K562 (cell line): ENCODE results near the gene SLC19A1. TPM values are rescaled to one million over a fixed set of nuclear protein-coding genes. Genes with fewer than 3 reads are reported as not detected.

Experiments
- ATAC-seq: fragments of 200-7000 bp; cut with Tn5 transposase; 3 replicates; pipeline ENCODE4 v1.9.1; 2020; ENCODE audit warnings: moderate library complexity
- BruUV-seq: library from RNA; stranded (reverse); fragments of 400-500 nt; replicated peaks from 2 replicates; lab custom pipeline; 2021; lab: Mats Ljungman, UMichigan
- CTCF ChIA-PET: fragments of 300-600 bp; formaldehyde crosslinking; extraction: SDS; loops from one replicate; lab custom pipeline; 2021; ENCODE audit warnings: low intra/inter-chr PET ratio; lab: Yijun Ruan, JAX
- POLR2A ChIA-PET: fragments of 300-600, 350-650 bp; sonication (Branson Sonifier 250); formaldehyde crosslinking; extraction: SDS; loops from one replicate; lab custom pipeline; 2021; ENCODE audit warnings: antibody characterized with exemption, inconsistent platforms; lab: Yijun Ruan, JAX
- DNase-seq, 4 experiments: peaks; one replicate each; pipeline versions ENCODE4 v3.0.0 to v3.0.0-alpha.2; 2011 to 2018; ENCODE audit warnings: low spot score in 3 of 4, mixed read lengths in 3 of 4; ENCODE audit errors: extremely low read depth in 1 of 4
- FAIRE-seq: peaks from 2 replicates; lab custom pipeline; 2011; peaks lifted over from hg19 to GRCh38; lab: Jason Lieb, UNC
- H2AFZ ChIP-seq: 2 replicates; pipeline ENCODE4 v1.6.0; 2011; ENCODE audit warnings: low read depth, low read length, control low read depth, inconsistent platforms
- H3K27ac ChIP-seq: fragments of 200-600 bp; 3 replicates; pipeline ENCODE4 v1.8.0; 2011; ENCODE audit warnings: low read depth, mild to moderate bottlenecking, control low read depth, inconsistent platforms, low read length, moderate library complexity, mixed read lengths; ENCODE audit errors: extremely low read depth
- H3K27me3 ChIP-seq, 2 experiments: fragments of 300-600 bp in 1 of 2; 2 replicates in 1 of 2; 3 replicates in 1 of 2; pipeline versions ENCODE4 v1.6.0 to v1.8.0; 2011; ENCODE audit warnings: inconsistent platforms in 2 of 2, low read length in 2 of 2, mild to moderate bottlenecking in 1 of 2, mixed read lengths in 1 of 2, moderate library complexity in 1 of 2; ENCODE audit not compliant: control insufficient read depth in 2 of 2, insufficient read depth in 2 of 2
- H3K36me3 ChIP-seq: fragments of 300-600 bp; 3 replicates; pipeline ENCODE4 v1.8.0; 2011; ENCODE audit warnings: mild to moderate bottlenecking, low read length, inconsistent platforms; ENCODE audit not compliant: control insufficient read depth, insufficient read depth
- H3K4me1 ChIP-seq, 2 experiments: fragments of 200-600 bp in 1 of 2; replicated peaks in 1 of 2; 2 replicates in 1 of 2; 3 replicates in 1 of 2; pipeline versions ENCODE4 v1.5.1 to v1.8.0; 2011; ENCODE audit warnings: inconsistent platforms in 2 of 2, low read length in 2 of 2, mild to moderate bottlenecking in 1 of 2, mixed read lengths in 1 of 2, moderate library complexity in 1 of 2; ENCODE audit not compliant: control insufficient read depth in 2 of 2, insufficient read depth in 2 of 2
- H3K4me2 ChIP-seq: 2 replicates; pipeline ENCODE4 v1.6.1; 2011; ENCODE audit warnings: low read length, control low read depth, inconsistent platforms, mixed read lengths; ENCODE audit not compliant: insufficient read depth
- H3K4me3 ChIP-seq: fragments of 200-600 bp; sonication (generic), shearing (Covaris generic); 2 replicates; pipeline ENCODE4 v1.5.1; 2016; ENCODE audit warnings: control low read depth, inconsistent platforms
- H3K79me2 ChIP-seq: fragments of 200-600 bp; 3 replicates; pipeline ENCODE4 v1.8.0; 2011; ENCODE audit warnings: low read length, inconsistent platforms; ENCODE audit not compliant: control insufficient read depth, insufficient read depth
- H3K9ac ChIP-seq, 2 experiments: 2 replicates each; pipeline versions ENCODE4 v1.6.0 to v1.6.1; 2011; ENCODE audit warnings: low read depth in 2 of 2, low read length in 2 of 2, control low read depth in 1 of 2, inconsistent platforms in 1 of 2, mild to moderate bottlenecking in 1 of 2, mixed read lengths in 1 of 2; ENCODE audit not compliant: insufficient read depth in 1 of 2
- H3K9me1 ChIP-seq: one replicate; pipeline ENCODE4 v1.6.0; 2011; ENCODE audit warnings: inconsistent platforms, mild to moderate bottlenecking, low read length, moderate library complexity; ENCODE audit not compliant: control insufficient read depth, insufficient read depth
- H3K9me3 ChIP-seq: replicated peaks from 2 replicates; pipeline ENCODE4 v1.5.1; 2011; ENCODE audit warnings: low read depth, low read length, inconsistent platforms; ENCODE audit not compliant: control insufficient read depth, insufficient read depth
- H4K20me1 ChIP-seq: replicated peaks from 2 replicates; pipeline ENCODE4 v1.6.1; 2011; ENCODE audit warnings: low read length, inconsistent platforms, mixed read lengths; ENCODE audit not compliant: control insufficient read depth, insufficient read depth
- ASH1L ChIP-seq: fragments of 450-650 bp; IDR thresholded peaks from 2 replicates; pipeline ENCODE4 v1.6.1; 2018; ENCODE audit warnings: borderline replicate concordance, mild to moderate bottlenecking, low read depth; ENCODE audit not compliant: partially characterized antibody
- CREB1 ChIP-seq, 2 experiments: sonication (generic) in 1 of 2; formaldehyde crosslinking in 1 of 2; IDR thresholded peaks; 2 replicates each; pipeline versions ENCODE4 v1.6.1 to v1.8.0; 2012 to 2022; ENCODE audit warnings: inconsistent platforms in 1 of 2, mild to moderate bottlenecking in 1 of 2, missing genetic modification reagents in 1 of 2, moderate library complexity in 1 of 2
- EP400 ChIP-seq: fragments of 450-650 bp; IDR thresholded peaks from 2 replicates; pipeline ENCODE4 v1.6.1; 2017; ENCODE audit warnings: antibody characterized with exemption, mild to moderate bottlenecking, moderate library complexity
- GATAD2B ChIP-seq: fragments of 450-650 bp; IDR thresholded peaks from 2 replicates; pipeline ENCODE4 v1.6.1; 2017; ENCODE audit warnings: mild to moderate bottlenecking, borderline replicate concordance
- HDAC6 ChIP-seq: IDR thresholded peaks from 2 replicates; pipeline ENCODE4 v1.6.1; 2012; ENCODE audit warnings: low read depth, mild to moderate bottlenecking, control low read depth, inconsistent platforms, low read length, moderate library complexity
- KAT7 ChIP-seq: sonication (generic); formaldehyde crosslinking; IDR thresholded peaks from 2 replicates; pipeline ENCODE4 v1.8.0; 2022; ENCODE audit warnings: missing genetic modification reagents, mild to moderate bottlenecking, borderline replicate concordance
- MIER1 ChIP-seq: fragments of 450-650 bp; IDR thresholded peaks from 2 replicates; pipeline ENCODE4 v1.6.1; 2016; ENCODE audit warnings: antibody characterized with exemption, mild to moderate bottlenecking, low read depth
- NCOA1 ChIP-seq: fragments of 450-650 bp; IDR thresholded peaks from 2 replicates; pipeline ENCODE4 v1.6.1; 2016; ENCODE audit warnings: low read depth
- NCOA6 ChIP-seq: fragments of 450-650 bp; IDR thresholded peaks from 2 replicates; pipeline ENCODE4 v1.6.1; 2017; ENCODE audit warnings: mild to moderate bottlenecking
- NONO ChIP-seq, 2 experiments: fragments of 200-400 bp in 1 of 2; fragments of 450-650 bp in 1 of 2; formaldehyde crosslinking in 1 of 2; IDR thresholded peaks; 2 replicates each; pipeline ENCODE4 v1.6.1; 2017; ENCODE audit warnings: low read depth in 2 of 2, mild to moderate bottlenecking in 2 of 2, moderate library complexity in 2 of 2, low read length in 1 of 2
- PTBP1 ChIP-seq: fragments of 200-400 bp; formaldehyde crosslinking; IDR thresholded peaks from 2 replicates; pipeline ENCODE4 v1.6.1; 2017; ENCODE audit warnings: low read depth, low read length
- RFX7 ChIP-seq: fragments of 250-450 bp; sonication (Bioruptor Pico); IDR thresholded peaks from 2 replicates; pipeline ENCODE4 v1.5.1; 2021; ENCODE audit warnings: mild to moderate bottlenecking
- SIRT6 ChIP-seq: IDR thresholded peaks from one replicate; pipeline ENCODE4 v1.6.1; 2012; ENCODE audit warnings: low read depth, mild to moderate bottlenecking, control low read depth, inconsistent platforms, low read length, moderate library complexity
- U2AF2 ChIP-seq: fragments of 200-400 bp; formaldehyde crosslinking; optimal IDR thresholded peaks from 2 replicates; pipeline ENCODE3; 2017; ENCODE audit warnings: low read depth, mild to moderate bottlenecking, low read length
- WGBS: fragments of 100-300 bp; shearing (Covaris generic); methylation state at CpG from one replicate; pipeline ENCODE4 v1.1.6; 2016; ENCODE audit warnings: low coverage, mixed read lengths; ENCODE audit not compliant: insufficient coverage; ENCODE audit errors: missing lambda C conversion rate; 5-methylcytosine and 5-hydroxymethylcytosine counted together
- in situ Hi-C: fragments of 300-500 bp; cut with MboI; formaldehyde crosslinking; loops from 4 replicates; pipeline ENCODE4 v1.15.0; 2018; ENCODE audit warnings: inconsistent platforms, mixed read lengths
- intact Hi-C: fragments of 100-400 bp; cut with micrococcal nuclease; formaldehyde crosslinking; loops from 2 replicates; pipeline ENCODE4 v1.14.2; 2022
- polyA plus RNA-seq, 8 experiments: library from polyadenylated mRNA; depleted of rRNA in 4 of 8; stranded (reverse) in 5 of 8; unstranded in 3 of 8; fragments of >200 nt; fragmentation: Nextera tagmentation in 2 of 8; fragmentation: Illumina TruSeq in 1 of 8; extraction: Ambion mirVana in 2 of 8; extraction: Trizol in 1 of 8; gene quantifications; 2 replicates each; pipeline versions ENCODE4 v1.2.1 to v1.2.3, GENCODE V29; 2011 to 2014; ENCODE audit warnings: inconsistent platforms in 1 of 8, missing spikeins in 1 of 8
- total RNA-seq, 7 experiments: library from RNA; depleted of rRNA in 6 of 7; stranded (reverse); fragments of >200 nt in 6 of 7; fragmentation: Illumina TruSeq in 2 of 7; extraction: Trizol in 2 of 7; gene quantifications; 2 replicates each; pipeline versions ENCODE4 v1.2.1 to v1.2.3, GENCODE V29; 2011 to 2021; ENCODE audit warnings: low replicate concordance in 1 of 7
- TF ChIP-seq, protein P1 (sequence below): sonication (generic); formaldehyde crosslinking; IDR thresholded peaks from 2 replicates; pipeline ENCODE4 v1.8.1; 2023; ENCODE audit warnings: mild to moderate bottlenecking, missing genetic modification reagents
- TF ChIP-seq, protein P2 (sequence below): sonication (generic); formaldehyde crosslinking; IDR thresholded peaks from 2 replicates; pipeline ENCODE4 v1.8.0; 2022; ENCODE audit warnings: mild to moderate bottlenecking, low read depth, missing genetic modification reagents

SLC19A1 gene
- total and polyA plus RNA-seq, 9 of the 15 experiments (the other 6 are each of a cell fraction or from before 2014, with no cell fraction given): 0.65 to 88.7 (median 12.0) TPM

DNA sequence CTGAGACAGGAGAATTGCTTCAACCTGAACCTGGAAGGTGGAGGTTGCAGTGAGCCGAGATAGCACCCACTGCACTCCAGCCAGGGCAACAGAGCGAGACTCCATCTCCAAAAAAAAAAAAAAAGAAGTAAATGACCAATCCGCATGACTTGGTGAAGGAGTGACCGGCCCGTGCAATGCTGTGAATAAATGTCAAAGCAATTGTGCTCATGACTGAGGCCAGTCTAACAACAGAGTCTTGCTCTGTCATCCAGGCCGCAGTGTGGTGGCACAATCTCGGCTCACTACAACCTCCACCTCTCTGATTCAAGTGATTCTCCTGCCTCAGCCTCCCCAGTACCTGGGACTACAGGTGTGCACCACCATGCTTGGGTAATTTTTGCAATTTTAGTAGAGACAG lies 27.8 kb upstream of the SLC19A1 start:
- ATAC-seq: no peak
- no peaks in the 10 kb centered on the region for H3K9me1 ChIP-seq

More for the DNA sequence above, 27.8 kb upstream of the SLC19A1 start:
- Histone ChIP-seq H3K79me2 (no peaks in the 10 kb centered on the region), H3K9me3 (no peaks in the 10 kb centered on the region; the same call in 1 of the 2 replicates), H2AFZ (no peak overlapping the region), H3K36me3 (no peaks in the 10 kb centered on the region), H4K20me1 (peaks cover 6% of the 10 kb centered on the region), H3K4me1 (peaks cover 0 to 14% of the 10 kb centered on the region in 2 experiments; a peak in 2 of 5 replicates), H3K9ac (no peak overlapping the region), H3K27me3 (peaks cover 71 to 72% of the 10 kb centered on the region in 2 experiments), H3K4me3 (no peak overlapping the region), H3K27ac (no peak overlapping the region), H3K4me2 (no peak overlapping the region)
- no TSS peak for BruUV-seq
- CTCF ChIA-PET: no interaction called here
- DNase-seq (no peak), FAIRE-seq (no peak)
- TF ChIP-seq, protein P1, sequence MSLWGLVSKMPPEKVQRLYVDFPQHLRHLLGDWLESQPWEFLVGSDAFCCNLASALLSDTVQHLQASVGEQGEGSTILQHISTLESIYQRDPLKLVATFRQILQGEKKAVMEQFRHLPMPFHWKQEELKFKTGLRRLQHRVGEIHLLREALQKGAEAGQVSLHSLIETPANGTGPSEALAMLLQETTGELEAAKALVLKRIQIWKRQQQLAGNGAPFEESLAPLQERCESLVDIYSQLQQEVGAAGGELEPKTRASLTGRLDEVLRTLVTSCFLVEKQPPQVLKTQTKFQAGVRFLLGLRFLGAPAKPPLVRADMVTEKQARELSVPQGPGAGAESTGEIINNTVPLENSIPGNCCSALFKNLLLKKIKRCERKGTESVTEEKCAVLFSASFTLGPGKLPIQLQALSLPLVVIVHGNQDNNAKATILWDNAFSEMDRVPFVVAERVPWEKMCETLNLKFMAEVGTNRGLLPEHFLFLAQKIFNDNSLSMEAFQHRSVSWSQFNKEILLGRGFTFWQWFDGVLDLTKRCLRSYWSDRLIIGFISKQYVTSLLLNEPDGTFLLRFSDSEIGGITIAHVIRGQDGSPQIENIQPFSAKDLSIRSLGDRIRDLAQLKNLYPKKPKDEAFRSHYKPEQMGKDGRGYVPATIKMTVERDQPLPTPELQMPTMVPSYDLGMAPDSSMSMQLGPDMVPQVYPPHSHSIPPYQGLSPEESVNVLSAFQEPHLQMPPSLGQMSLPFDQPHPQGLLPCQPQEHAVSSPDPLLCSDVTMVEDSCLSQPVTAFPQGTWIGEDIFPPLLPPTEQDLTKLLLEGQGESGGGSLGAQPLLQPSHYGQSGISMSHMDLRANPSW: no peak
- TF ChIP-seq MIER1: no peak
- no peak for TF ChIP-seq NCOA6
- no peak for TF ChIP-seq KAT7 (CRISPR knock-in tag)
- no peak for TF ChIP-seq SIRT6
- TF ChIP-seq, protein P2, sequence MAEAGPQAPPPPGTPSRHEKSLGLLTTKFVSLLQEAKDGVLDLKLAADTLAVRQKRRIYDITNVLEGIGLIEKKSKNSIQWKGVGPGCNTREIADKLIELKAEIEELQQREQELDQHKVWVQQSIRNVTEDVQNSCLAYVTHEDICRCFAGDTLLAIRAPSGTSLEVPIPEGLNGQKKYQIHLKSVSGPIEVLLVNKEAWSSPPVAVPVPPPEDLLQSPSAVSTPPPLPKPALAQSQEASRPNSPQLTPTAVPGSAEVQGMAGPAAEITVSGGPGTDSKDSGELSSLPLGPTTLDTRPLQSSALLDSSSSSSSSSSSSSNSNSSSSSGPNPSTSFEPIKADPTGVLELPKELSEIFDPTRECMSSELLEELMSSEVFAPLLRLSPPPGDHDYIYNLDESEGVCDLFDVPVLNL: no peak
- no peak for TF ChIP-seq NONO (IDR thresholded peaks at IDR 0.05; ENCODE audit: low read depth in 2 of 2, low read length in 1 of 2)
- TF ChIP-seq EP400: no peak
- no peak for TF ChIP-seq NCOA1
- TF ChIP-seq U2AF2: no peak
- no peak for TF ChIP-seq PTBP1
- no peak for TF ChIP-seq ASH1L
- no peak for TF ChIP-seq HDAC6
- no peak for TF ChIP-seq CREB1 (IDR thresholded peaks at IDR 0.05)
- TF ChIP-seq CREB1 (CRISPR knock-in tag; IDR thresholded peaks at IDR 0.05): no peak
- TF ChIP-seq GATAD2B: no peak
- TF ChIP-seq RFX7 (CRISPR knock-in tag): no peak
- 3% methylated on average over 7 of the region's 7 CpGs for WGBS
- POLR2A ChIA-PET: interaction anchor here (3.6 kb wide), 1 partner anchor 14 kb away, joined by 12 read pairs; no protein-coding TSS in a partner anchor
- in situ Hi-C loops (no loop called here), intact Hi-C loops (no loop called here)
